HG02763 (cell line): ENCODE measurements around the gene DRG2.

Experiments
- ATAC-seq: cut with Tn5 transposase; IDR thresholded peaks from one replicate; pipeline ENCODE4 v1.9.1; 2021; ENCODE audit warnings: mild to moderate bottlenecking, moderate library complexity; ENCODE audit not compliant: unreplicated experiment

Gene DRG2

DNA sequence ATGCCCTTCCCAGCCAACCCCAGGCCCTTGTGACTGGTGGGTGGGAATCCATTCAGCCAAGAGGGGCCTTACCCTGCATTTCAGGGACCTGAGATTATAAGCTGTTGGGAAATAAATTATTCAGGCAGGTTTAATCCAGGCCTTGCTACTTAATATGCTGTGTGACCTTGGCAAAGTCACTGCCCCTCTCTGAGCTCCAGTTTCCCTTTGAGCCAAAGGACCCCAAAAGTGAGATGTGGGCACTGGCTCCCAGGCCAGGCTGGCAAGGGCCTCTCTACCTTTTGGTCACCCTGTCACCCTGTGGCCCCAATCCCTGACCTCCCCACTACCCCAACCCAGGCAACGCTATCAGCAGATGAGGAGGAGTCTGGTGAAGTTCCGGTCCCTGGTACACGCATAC, 54.7 kb downstream of the DRG2 start:
- ATAC-seq: no peak

- ATAC-seq: no peak
These were observed 55.5 kb downstream of the DRG2 start for GRCh38 chr17:18143044-18143936.

- no peak for ATAC-seq
These were observed 56.5 kb downstream of the DRG2 start for GRCh38 chr17:18144261-18144660.

DNA sequence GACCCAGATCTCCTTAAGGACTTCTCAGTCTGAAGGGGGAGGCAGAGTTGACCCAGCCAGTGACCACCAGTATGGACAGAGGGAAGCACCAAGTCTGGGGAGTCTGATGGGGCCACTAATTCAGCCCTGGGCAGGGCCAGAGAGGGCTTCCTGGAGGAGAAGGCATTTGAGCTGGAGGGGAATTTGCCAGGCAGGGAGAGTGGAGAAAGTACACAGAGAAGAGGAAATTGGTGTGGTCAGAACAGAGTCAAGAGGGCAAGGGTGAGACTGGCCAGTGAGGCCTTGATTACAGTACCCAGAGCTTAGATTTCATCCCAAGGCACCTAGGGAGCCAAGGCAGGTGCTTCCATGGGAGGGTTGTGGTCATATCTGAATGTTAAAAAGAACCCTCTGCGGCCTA, 57.1 kb downstream of the DRG2 start:
- ATAC-seq: no peak

DNA sequence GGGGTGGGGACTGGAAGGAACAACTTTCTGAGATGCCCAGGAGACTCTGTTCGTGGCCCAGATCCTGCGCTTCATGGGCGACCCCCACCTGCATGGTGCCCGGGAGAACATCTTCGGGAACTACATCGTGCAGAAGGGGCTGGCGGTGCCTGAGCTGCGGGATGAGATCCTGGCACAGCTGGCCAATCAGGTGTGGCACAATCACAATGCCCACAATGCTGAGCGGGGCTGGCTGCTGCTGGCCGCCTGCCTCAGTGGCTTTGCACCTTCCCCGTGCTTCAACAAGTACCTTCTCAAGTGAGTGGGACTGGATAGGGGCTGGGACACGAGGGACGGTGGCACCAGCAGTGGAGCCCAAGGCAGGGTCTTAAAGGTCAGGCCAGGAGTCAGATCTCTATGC, 58.1 kb downstream of the DRG2 start:
- no peak for ATAC-seq

- ATAC-seq: no peak
These were observed 58.5 kb downstream of the DRG2 start for GRCh38 chr17:18146259-18146658.

DNA sequence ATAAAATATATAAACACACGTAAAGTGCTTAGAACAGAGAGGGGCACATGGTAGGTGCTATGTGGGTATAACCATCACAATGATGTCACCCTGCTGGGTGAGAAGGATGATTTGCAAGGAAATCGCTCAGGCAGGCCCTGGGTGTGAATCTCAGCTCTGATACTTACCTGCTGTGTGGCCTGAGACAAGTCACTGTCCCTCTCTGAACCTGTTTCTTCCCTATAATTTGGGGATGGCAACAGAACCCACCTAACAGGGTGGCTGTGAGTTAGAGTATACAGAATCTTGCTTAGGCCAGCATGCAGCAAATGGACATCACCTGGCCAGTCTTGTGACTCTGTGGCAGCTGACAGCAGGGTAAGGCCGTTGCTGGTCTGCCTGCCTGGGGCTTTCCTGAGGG, 59.2 kb downstream of the DRG2 start:
- ATAC-seq: no peak

- ATAC-seq: no peak
These were observed 60.8 kb downstream of the DRG2 start for GRCh38 chr17:18148586-18148985.

DNA sequence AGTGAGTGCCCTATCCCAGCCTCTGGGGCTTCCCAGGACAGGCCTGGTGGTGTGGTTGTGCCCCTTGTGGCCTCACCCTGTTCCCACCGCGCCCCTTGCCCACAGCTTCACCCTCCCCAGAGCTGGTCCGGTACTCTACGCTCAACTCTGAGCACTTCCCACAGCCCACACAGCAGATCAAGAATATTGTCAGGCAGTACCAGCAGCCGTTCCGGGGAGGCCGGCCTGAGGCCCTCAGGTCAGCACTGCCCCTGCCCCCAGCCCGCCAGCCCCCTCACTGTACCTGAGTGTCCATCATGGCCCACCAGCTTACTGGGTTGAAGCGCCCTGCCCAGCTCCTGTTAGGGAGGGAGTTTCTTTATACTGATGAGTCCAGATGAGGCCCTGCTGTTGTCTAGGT, 63.5 kb downstream of the DRG2 start:
- ATAC-seq: no peak

DNA sequence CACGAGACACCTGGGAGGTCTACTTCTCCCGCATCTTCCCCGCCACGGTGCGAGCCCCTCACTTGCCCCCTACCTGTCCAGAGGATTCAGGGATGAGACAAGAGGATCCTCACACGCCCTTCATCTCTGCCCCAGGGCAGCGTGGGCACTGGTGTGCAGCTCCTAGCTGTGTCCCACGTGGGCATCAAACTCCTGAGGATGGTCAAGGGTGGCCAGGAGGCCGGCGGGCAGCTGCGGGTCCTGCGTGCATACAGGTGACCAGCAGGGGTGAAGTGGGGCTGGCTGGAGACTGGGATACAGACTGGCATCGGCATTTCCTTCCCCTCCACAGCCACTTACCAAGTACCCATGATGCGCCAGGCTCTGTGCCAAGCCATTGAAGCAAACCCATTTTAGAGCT, 67.4 kb downstream of the DRG2 start:
- ATAC-seq: no peak

- no peak for ATAC-seq
These were observed 68.6 kb downstream of the DRG2 start for GRCh38 chr17:18156171-18156975.

GRCh38 chr17:18156976-18157280, 69.2 kb downstream of the DRG2 start:
- ATAC-seq: no peak
